Left ventricle myocardium inferior (tissue), 1 donor: Measurements from ENCODE around the gene ATP13A3. TPM values are rescaled to one million over a fixed set of nuclear protein-coding genes. Genes with fewer than 3 reads are reported as not detected.

Experiments
- DNase-seq: peaks from one replicate; pipeline ENCODE4 v3.0.0-alpha.2; 2020
- H3K27ac ChIP-seq: fragments of 200-600 bp; replicated peaks from 2 replicates; pipeline ENCODE4 v1.8.0; 2021
- H3K27me3 ChIP-seq: fragments of 200-600 bp; 2 replicates; pipeline ENCODE4 v1.8.0; 2021; ENCODE audit warnings: low read depth
- H3K36me3 ChIP-seq: fragments of 200-600 bp; 2 replicates; pipeline ENCODE4 v1.8.0; 2021
- H3K4me1 ChIP-seq: fragments of 200-600 bp; 2 replicates; pipeline ENCODE4 v1.8.0; 2021
- H3K4me3 ChIP-seq: fragments of 200-600 bp; 2 replicates; pipeline ENCODE4 v1.8.0; 2021; ENCODE audit warnings: mild to moderate bottlenecking, moderate library complexity
- H3K9me3 ChIP-seq: fragments of 200-600 bp; replicated peaks from 2 replicates; pipeline ENCODE4 v1.8.0; 2021
- CTCF ChIP-seq: fragments of 200-600 bp; IDR thresholded peaks from 2 replicates; pipeline ENCODE4 v1.8.0; 2021; ENCODE audit warnings: antibody characterized with exemption, mild to moderate bottlenecking, borderline replicate concordance
- intact Hi-C: fragments of 100-400 bp; cut with micrococcal nuclease; formaldehyde crosslinking; loops from one replicate; pipeline ENCODE4 v1.11.0; 2022
- total RNA-seq: library from RNA; stranded (reverse); fragmentation: NEBNext Ultra II Directional; extraction: Animal tissue kit (Norgen Biotek cat#: 25700); gene quantifications from one replicate; pipeline ENCODE4 v1.2.1, GENCODE V29; 2021
- donor health status: DM: no; HTN: yes; CAD: no; lungs with severe emphysema.

Gene ATP13A3
- total RNA-seq, 1 donor from 2014 or later, result 99.2 TPM

GRCh38 chr3:194422188-194422587, 64.6 kb downstream of the ATP13A3 start:
- Histone ChIP-seq H3K9me3 (no peaks in the 10 kb centered on the region), H3K4me1 (peaks cover 17% of the 10 kb centered on the region), H3K27ac (no peak overlapping the region), H3K4me3 (no peak overlapping the region), H3K36me3 (peaks cover 58% of the 10 kb centered on the region), H3K27me3 (no peaks in the 10 kb centered on the region)
- TF ChIP-seq CTCF, result no peak
- DNase-seq, result no peak
- intact Hi-C loops, result no loop called here

GRCh38 chr3:194418671-194419070, 68.1 kb downstream of the ATP13A3 start:
- Histone ChIP-seq H3K36me3 (peaks cover 35% of the 10 kb centered on the region), H3K4me3 (no peak overlapping the region), H3K9me3 (no peaks in the 10 kb centered on the region)

GRCh38 chr3:194407423-194407822, 79.4 kb downstream of the ATP13A3 start:
- H3K27ac ChIP-seq, result no peak overlapping the region
- intact Hi-C loops, result loop anchor here (10.0 kb wide), 1 partner anchor 73 kb away; no protein-coding TSS in a partner anchor
- no peaks in the 10 kb centered on the region for H3K4me1 ChIP-seq
- DNase-seq, result no peak
- H3K9me3 ChIP-seq, result no peaks in the 10 kb centered on the region
- H3K27me3 ChIP-seq, result no peaks in the 10 kb centered on the region
- TF ChIP-seq CTCF, result no peak
- no peak overlapping the region for H3K4me3 ChIP-seq
- H3K36me3 ChIP-seq, result peaks cover 36% of the 10 kb centered on the region

More at GRCh38 chr3:194418671-194419070, 68.1 kb downstream of the ATP13A3 start:
- intact Hi-C loops, result no loop called here
- TF ChIP-seq CTCF, result no peak
- DNase-seq, result no peak
- H3K27ac ChIP-seq, result no peak overlapping the region
- no peaks in the 10 kb centered on the region for H3K27me3 ChIP-seq
- peaks cover 15% of the 10 kb centered on the region for H3K4me1 ChIP-seq

GRCh38 chr3:194405766-194406165, 81.0 kb downstream of the ATP13A3 start:
- DNase-seq, result no peak
- TF ChIP-seq CTCF, result no peak
- no peaks in the 10 kb centered on the region for H3K27me3 ChIP-seq
- no peaks in the 10 kb centered on the region for H3K9me3 ChIP-seq
- H3K4me3 ChIP-seq, result no peak overlapping the region
- intact Hi-C loops, result loop anchor here (10.0 kb wide), 1 partner anchor 71 kb away; no protein-coding TSS in a partner anchor
- H3K27ac ChIP-seq, result no peak overlapping the region
- H3K4me1 ChIP-seq, result no peaks in the 10 kb centered on the region
- peaks cover 27% of the 10 kb centered on the region for H3K36me3 ChIP-seq

GRCh38 chr3:194404365-194405140, 82.2 kb downstream of the ATP13A3 start:
- Histone ChIP-seq H3K27ac (no peak overlapping the region), H3K9me3 (no peaks in the 10 kb centered on the region), H3K27me3 (peaks cover 8% of the 10 kb centered on the region), H3K4me1 (no peaks in the 10 kb centered on the region), H3K4me3 (no peak overlapping the region), H3K36me3 (peaks cover 27% of the 10 kb centered on the region)
- intact Hi-C loops, result loop anchor here (10.0 kb wide), 1 partner anchor 70 kb away; no protein-coding TSS in a partner anchor
- DNase-seq, result no peak
- peak; percentile 74 for TF ChIP-seq CTCF
